Chondrocyte (in vitro differentiated cells): ENCODE data around the gene OR51F1. TPM values are rescaled to one million over a fixed set of nuclear protein-coding genes. Genes with fewer than 3 reads are reported as not detected.

Experiments used
- DNase-seq: peaks from one replicate; pipeline ENCODE4 v3.0.0; 2021; ENCODE audit warnings: mixed read lengths, low spot score
- H3K27ac Mint-ChIP-seq: one replicate; pipeline ENCODE4 v1.8.0; 2021; ENCODE audit warnings: mild to moderate bottlenecking, moderate library complexity, mixed read lengths; ENCODE audit not compliant: unreplicated experiment
- H3K27me3 Mint-ChIP-seq: 2 replicates; pipeline ENCODE4 v1.8.0; 2021; ENCODE audit warnings: low read depth, mixed read lengths
- H3K36me3 Mint-ChIP-seq: 2 replicates; pipeline ENCODE4 v1.8.0; 2021; ENCODE audit warnings: low read depth, mixed read lengths
- H3K4me1 Mint-ChIP-seq: 2 replicates; pipeline ENCODE4 v1.8.0; 2021; ENCODE audit warnings: low read depth, mild to moderate bottlenecking, mixed read lengths
- H3K4me3 Mint-ChIP-seq: one replicate; pipeline ENCODE4 v1.8.0; 2021; ENCODE audit warnings: mild to moderate bottlenecking, moderate library complexity, mixed read lengths; ENCODE audit not compliant: unreplicated experiment
- H3K9me3 Mint-ChIP-seq: 2 replicates; pipeline ENCODE4 v1.8.0; 2021; ENCODE audit warnings: low read depth, mixed read lengths
- CTCF ChIP-seq: fragments of 200-600 bp; sonication (generic); IDR thresholded peaks from 2 replicates; pipeline ENCODE4 v1.5.0; 2021; ENCODE audit warnings: antibody characterized with exemption, mild to moderate bottlenecking, moderate library complexity
- total RNA-seq: library from RNA; stranded (reverse); gene quantifications from 3 replicates; pipeline ENCODE4 v1.2.1, GENCODE V29; 2021

Gene OR51F1
- total RNA-seq, 1 donor from 2014 or later: not detected

DNA sequence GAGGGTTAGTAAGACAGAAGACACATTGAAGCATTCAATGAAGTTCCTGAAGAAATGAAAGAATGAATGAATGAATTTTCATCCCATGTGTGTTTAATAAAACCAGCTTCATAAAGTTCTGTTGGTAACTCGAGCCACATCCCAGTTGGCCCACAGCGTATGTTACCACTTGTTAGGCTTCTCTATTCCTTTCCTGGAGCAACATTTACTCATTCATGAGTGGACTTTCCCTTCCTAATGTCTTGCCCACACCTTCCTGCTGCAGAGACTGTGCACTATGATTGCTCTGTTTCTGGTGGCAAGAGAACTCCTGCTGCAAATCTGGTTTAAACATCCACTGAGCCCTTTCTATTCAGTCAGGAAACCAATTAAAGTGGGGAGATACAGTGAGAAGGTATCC lies 27.5 kb upstream of the OR51F1 start:
- H3K9me3 Mint-ChIP-seq: no peaks in the 10 kb centered on the region
- TF ChIP-seq CTCF: no peak
- no peak overlapping the region for H3K27ac Mint-ChIP-seq
- peaks cover 9% of the 10 kb centered on the region for H3K27me3 Mint-ChIP-seq
- no peaks in the 10 kb centered on the region for H3K4me1 Mint-ChIP-seq
- H3K4me3 Mint-ChIP-seq: no peak overlapping the region
- H3K36me3 Mint-ChIP-seq: no peaks in the 10 kb centered on the region
- DNase-seq: no peak

GRCh38 chr11:4782454-4782853 lies 12.7 kb upstream of the OR51F1 start:
- DNase-seq: no peak
- H3K4me3 Mint-ChIP-seq: no peak overlapping the region
- no peak for TF ChIP-seq CTCF
- no peaks in the 10 kb centered on the region for H3K36me3 Mint-ChIP-seq
- peaks cover 7% of the 10 kb centered on the region for H3K9me3 Mint-ChIP-seq
- no peaks in the 10 kb centered on the region for H3K4me1 Mint-ChIP-seq
- peaks cover 21% of the 10 kb centered on the region for H3K27me3 Mint-ChIP-seq
- no peak overlapping the region for H3K27ac Mint-ChIP-seq

DNA sequence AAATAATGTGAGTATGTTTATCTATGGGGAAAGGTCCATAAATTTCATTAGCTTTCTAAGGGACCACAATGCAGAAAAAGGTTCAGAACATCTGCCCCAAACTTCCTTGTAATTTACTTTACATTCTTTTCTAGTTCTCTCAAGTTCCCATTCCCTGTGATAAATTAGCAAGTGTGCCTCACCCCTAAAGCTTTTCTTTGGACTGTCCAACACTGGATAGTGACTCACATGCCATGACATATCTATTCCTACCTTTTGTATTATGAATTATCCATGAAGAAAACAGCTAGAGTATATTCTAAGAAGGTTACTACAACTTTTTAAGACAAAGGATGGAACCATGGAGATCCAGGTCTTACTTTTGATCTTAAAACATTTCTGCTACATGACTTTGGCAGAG lies 1.6 kb downstream of the OR51F1 start:
- Mint-ChIP-seq H3K27me3 (peaks cover 25% of the 10 kb centered on the region), H3K9me3 (no peaks in the 10 kb centered on the region), H3K4me3 (no peak overlapping the region), H3K27ac (no peak overlapping the region), H3K36me3 (no peaks in the 10 kb centered on the region), H3K4me1 (no peaks in the 10 kb centered on the region)
- TF ChIP-seq CTCF: no peak
- DNase-seq: no peak

DNA sequence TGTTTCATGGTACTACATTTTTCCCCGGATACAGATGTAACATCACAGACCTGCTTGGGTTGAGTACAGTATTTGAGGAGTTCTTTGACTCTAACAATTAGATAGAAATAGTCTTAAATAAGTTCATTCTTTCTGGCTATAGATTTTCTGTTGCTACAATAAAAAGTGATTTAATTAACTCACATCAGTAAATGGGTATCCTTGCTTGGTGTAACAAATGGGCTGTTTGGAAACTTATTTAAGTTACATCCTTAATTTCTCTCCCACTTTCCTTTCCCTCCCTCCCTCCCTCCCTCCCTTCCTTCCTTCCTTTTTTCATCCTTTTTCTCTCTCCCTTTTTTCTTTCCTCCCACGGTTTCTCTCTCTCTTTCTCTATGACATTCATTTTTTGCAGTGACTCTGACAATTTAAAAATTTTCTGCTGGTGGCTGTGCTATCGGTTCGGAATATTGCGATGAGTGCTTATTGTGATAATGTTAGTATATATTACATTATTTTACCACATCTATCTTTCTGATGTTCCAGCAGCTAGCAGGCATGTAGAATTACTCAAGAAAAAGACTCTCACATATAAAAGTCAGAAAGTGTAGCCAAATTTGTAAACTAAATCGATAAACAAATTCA lies 3.2 kb downstream of the OR51F1 start:
- Mint-ChIP-seq H3K9me3 (no peaks in the 10 kb centered on the region), H3K36me3 (no peaks in the 10 kb centered on the region), H3K27ac (no peak overlapping the region), H3K27me3 (peaks cover 28% of the 10 kb centered on the region), H3K4me1 (no peaks in the 10 kb centered on the region), H3K4me3 (no peak overlapping the region)
- no peak for TF ChIP-seq CTCF
- no peak for DNase-seq

DNA sequence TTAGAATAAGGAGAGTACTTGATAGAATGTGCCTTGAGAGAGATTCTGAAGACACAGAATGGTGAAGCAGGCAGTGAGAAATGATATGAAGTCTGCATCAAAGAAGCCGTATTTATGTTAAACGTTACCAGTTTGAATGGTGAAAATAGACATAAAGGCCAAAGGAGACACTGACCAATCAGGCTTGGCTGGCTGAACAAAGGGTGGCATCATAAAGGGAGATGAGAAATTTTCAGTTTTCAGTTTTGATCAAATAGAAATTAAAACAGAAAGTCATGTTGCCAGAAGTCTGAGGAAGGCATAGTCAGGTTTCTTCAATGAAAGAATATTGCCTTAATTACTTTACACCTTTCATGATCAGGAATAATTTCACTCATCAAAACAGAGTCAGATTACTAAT lies 6.6 kb downstream of the OR51F1 start:
- TF ChIP-seq CTCF: no peak
- H3K9me3 Mint-ChIP-seq: no peaks in the 10 kb centered on the region

More for the DNA sequence above, 6.6 kb downstream of the OR51F1 start:
- no peak overlapping the region for H3K4me3 Mint-ChIP-seq
- H3K36me3 Mint-ChIP-seq: no peaks in the 10 kb centered on the region
- no peaks in the 10 kb centered on the region for H3K4me1 Mint-ChIP-seq
- no peak overlapping the region for H3K27ac Mint-ChIP-seq
- DNase-seq: no peak
- peaks cover 30% of the 10 kb centered on the region for H3K27me3 Mint-ChIP-seq
